SK-N-SH treated with all-trans-retinoic acid at 6 μM for 48 hours (cell line): ENCODE data around the gene MERTK.

ENCODE experiments used
- ARNTL ChIP-seq: fragments of 450-650 bp; formaldehyde crosslinking; IDR thresholded peaks from 2 replicates; pipeline ENCODE4 v1.5.0; 2020; ENCODE audit warnings: low read depth, mild to moderate bottlenecking, moderate library complexity, borderline replicate concordance
- ESRRG ChIP-seq: fragments of 250-450 bp; sonication (Bioruptor Pico); IDR thresholded peaks from 2 replicates; pipeline ENCODE4 v1.6.1; 2021; ENCODE audit warnings: mild to moderate bottlenecking
- ISL1 ChIP-seq: fragments of 250-450 bp; sonication (Bioruptor Pico); IDR thresholded peaks from 2 replicates; pipeline ENCODE4 v2.1.2; 2022; ENCODE audit warnings: mild to moderate bottlenecking, moderate library complexity
- ZFP30 ChIP-seq: fragments of 450-650 bp; formaldehyde crosslinking; IDR thresholded peaks from 2 replicates; pipeline ENCODE4 v1.5.0; 2022; ENCODE audit warnings: mild to moderate bottlenecking, moderate library complexity
- ZNF565 ChIP-seq: fragments of 450-650 bp; formaldehyde crosslinking; conservative IDR thresholded peaks from 2 replicates; pipeline ENCODE4 v1.5.0; 2020; ENCODE audit warnings: low read depth, mild to moderate bottlenecking, moderate library complexity

- TF ChIP-seq ZNF565 (CRISPR knock-in tag) (no peak), ZFP30 (CRISPR knock-in tag) (no peak), ISL1 (CRISPR knock-in tag) (no peak), ESRRG (CRISPR knock-in tag) (no peak), ARNTL (CRISPR knock-in tag) (no peak)
These were observed 164.5 kb downstream of the MERTK start for GRCh38 chr2:112062894-112063293.
